HEK293T (cell line): ENCODE results near the gene SETBP1.

ENCODE experiments used
- CTCF ChIA-PET: fragments of 350-600 bp; formaldehyde crosslinking; extraction: SDS; loops from one replicate; lab custom pipeline; 2021; ENCODE audit warnings: antibody characterized with exemption, inconsistent platforms; lab: Yijun Ruan, JAX
- POLR2A ChIA-PET: fragments of 350-600 bp; formaldehyde crosslinking; extraction: SDS; loops from one replicate; lab custom pipeline; 2020; ENCODE audit warnings: antibody characterized with exemption, inconsistent platforms; lab: Yijun Ruan, JAX
- DNase-seq: peaks from one replicate; pipeline ENCODE4 v3.0.0; 2012; ENCODE audit warnings: mixed read lengths; ENCODE audit errors: extremely low spot score
- ARNT ChIP-seq: fragments of 450-650 bp; IDR thresholded peaks from 2 replicates; pipeline ENCODE4 v1.6.1; 2017; ENCODE audit warnings: mild to moderate bottlenecking
- BHLHE40 ChIP-seq: fragments of 450-650 bp; IDR thresholded peaks from 2 replicates; pipeline ENCODE4 v1.6.1; 2016; ENCODE audit warnings: mild to moderate bottlenecking, moderate library complexity, borderline replicate concordance
- CTBP1 ChIP-seq: fragments of 450-650 bp; IDR thresholded peaks from 2 replicates; pipeline ENCODE4 v1.6.1; 2016; ENCODE audit warnings: borderline replicate concordance
- ELF4 ChIP-seq: fragments of 450-650 bp; IDR thresholded peaks from 2 replicates; pipeline ENCODE4 v1.6.1; 2017; ENCODE audit warnings: antibody characterized with exemption
- FOXA1 ChIP-seq: fragments of 450-650 bp; IDR thresholded peaks from 2 replicates; pipeline ENCODE4 v1.6.1; 2016; ENCODE audit warnings: mild to moderate bottlenecking
- FOXK2 ChIP-seq: fragments of 450-650 bp; IDR thresholded peaks from 2 replicates; pipeline ENCODE4 v1.6.1; 2016; ENCODE audit warnings: mild to moderate bottlenecking
- FOXM1 ChIP-seq: fragments of 450-650 bp; IDR thresholded peaks from 2 replicates; pipeline ENCODE4 v1.6.1; 2017; ENCODE audit warnings: mild to moderate bottlenecking, borderline replicate concordance
- HDGF ChIP-seq: fragments of 450-650 bp; IDR thresholded peaks from 2 replicates; pipeline ENCODE4 v1.6.1; 2017; ENCODE audit warnings: antibody characterized with exemption, borderline replicate concordance
- L3MBTL2 ChIP-seq: fragments of 450-650 bp; conservative IDR thresholded peaks from 2 replicates; pipeline ENCODE4 v1.6.1; 2016; ENCODE audit warnings: mild to moderate bottlenecking
- LEF1 ChIP-seq: fragments of 450-650 bp; IDR thresholded peaks from 2 replicates; pipeline ENCODE4 v1.6.1; 2017; ENCODE audit warnings: mild to moderate bottlenecking, borderline replicate concordance
- NFRKB ChIP-seq: fragments of 450-650 bp; IDR thresholded peaks from 2 replicates; pipeline ENCODE4 v1.6.1; 2016; ENCODE audit warnings: mild to moderate bottlenecking, moderate library complexity
- SP1 ChIP-seq: fragments of 450-650 bp; IDR thresholded peaks from 2 replicates; pipeline ENCODE4 v1.6.1; 2017
- SUZ12 ChIP-seq: fragments of 450-650 bp; IDR thresholded peaks from 2 replicates; pipeline ENCODE4 v1.6.1; 2016; ENCODE audit warnings: mild to moderate bottlenecking
- TARDBP ChIP-seq: fragments of 450-650 bp; IDR thresholded peaks from 2 replicates; pipeline ENCODE4 v1.6.1; 2016
- ZNF384 ChIP-seq: fragments of 450-650 bp; IDR thresholded peaks from 2 replicates; pipeline ENCODE4 v1.6.1; 2016
- TF ChIP-seq, protein P1 (sequence below): fragments of 450-650 bp; IDR thresholded peaks from 2 replicates; pipeline ENCODE4 v1.6.1; 2016

The SETBP1 gene

DNA sequence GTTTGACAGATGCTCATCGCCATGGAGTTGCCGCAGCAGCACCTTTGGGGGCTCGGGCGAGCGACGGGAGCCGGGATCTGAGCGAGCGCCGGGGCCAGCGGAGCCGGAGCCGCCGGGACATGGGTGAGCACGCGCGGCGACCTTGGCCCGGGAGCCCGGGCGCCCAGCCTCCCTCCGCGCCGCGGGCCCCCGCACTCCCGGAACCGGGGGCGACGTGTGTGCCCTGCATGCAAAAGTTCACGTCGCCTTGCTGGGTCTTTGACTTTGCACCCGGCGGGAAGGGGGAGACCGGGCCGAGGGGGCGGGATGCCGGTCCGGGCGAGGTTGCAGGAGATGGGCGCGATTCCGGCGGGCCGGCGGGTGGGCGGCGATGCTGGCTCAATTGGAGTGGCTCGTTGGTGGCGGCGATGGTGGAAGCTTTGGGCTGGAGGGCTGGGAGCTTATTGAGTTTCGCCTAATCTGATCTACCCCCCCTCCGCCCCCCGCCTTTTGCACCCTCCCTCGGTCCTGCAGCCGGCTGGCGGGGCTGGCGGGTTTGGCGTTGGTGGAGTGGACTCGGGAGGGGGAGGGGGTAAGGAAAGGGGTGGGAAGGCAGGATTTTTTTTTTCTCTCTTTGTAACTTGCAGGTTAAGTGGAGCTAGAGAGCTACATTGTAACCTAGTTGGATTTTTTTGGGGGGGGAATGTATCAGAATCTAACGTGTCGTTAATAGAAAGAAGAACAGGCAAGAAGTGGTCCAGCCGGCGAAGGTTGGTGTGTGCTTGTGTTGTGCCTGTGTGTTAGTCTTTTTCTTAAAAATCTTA is at the start of gene SETBP1:
TSS of gene SETBP1 (plus strand) at position 616 of the 803 bp plus-strand sequence. CDS start 20,459 bp downstream, outside the sequence.
- POLR2A ChIA-PET, result interaction anchor here (0.7 to 1.7 kb wide), 7 partner anchors 10 to 142 kb away, joined by 3 to 4 read pairs (median 3); no protein-coding TSS in a partner anchor
- CTCF ChIA-PET, result interaction anchor here (0.7 kb wide), 1 partner anchor 537 kb away, joined by 4 read pairs; no protein-coding TSS in a partner anchor
- TF ChIP-seq SUZ12, result no peak
- no peak for TF ChIP-seq SP1
- no peak for TF ChIP-seq L3MBTL2
- no peak for TF ChIP-seq CTBP1
- TF ChIP-seq, protein P1, sequence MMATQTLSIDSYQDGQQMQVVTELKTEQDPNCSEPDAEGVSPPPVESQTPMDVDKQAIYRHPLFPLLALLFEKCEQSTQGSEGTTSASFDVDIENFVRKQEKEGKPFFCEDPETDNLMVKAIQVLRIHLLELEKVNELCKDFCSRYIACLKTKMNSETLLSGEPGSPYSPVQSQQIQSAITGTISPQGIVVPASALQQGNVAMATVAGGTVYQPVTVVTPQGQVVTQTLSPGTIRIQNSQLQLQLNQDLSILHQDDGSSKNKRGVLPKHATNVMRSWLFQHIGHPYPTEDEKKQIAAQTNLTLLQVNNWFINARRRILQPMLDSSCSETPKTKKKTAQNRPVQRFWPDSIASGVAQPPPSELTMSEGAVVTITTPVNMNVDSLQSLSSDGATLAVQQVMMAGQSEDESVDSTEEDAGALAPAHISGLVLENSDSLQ, result no peak
- no peak for TF ChIP-seq FOXM1
- TF ChIP-seq FOXK2, result no peak
- no peak for TF ChIP-seq HDGF
- TF ChIP-seq TARDBP, result no peak
- TF ChIP-seq BHLHE40, result no peak
- TF ChIP-seq LEF1, result no peak
- TF ChIP-seq FOXA1, result no peak
- TF ChIP-seq ZNF384, result no peak
- TF ChIP-seq NFRKB, result no peak
- peak; percentile 31 for DNase-seq

DNA sequence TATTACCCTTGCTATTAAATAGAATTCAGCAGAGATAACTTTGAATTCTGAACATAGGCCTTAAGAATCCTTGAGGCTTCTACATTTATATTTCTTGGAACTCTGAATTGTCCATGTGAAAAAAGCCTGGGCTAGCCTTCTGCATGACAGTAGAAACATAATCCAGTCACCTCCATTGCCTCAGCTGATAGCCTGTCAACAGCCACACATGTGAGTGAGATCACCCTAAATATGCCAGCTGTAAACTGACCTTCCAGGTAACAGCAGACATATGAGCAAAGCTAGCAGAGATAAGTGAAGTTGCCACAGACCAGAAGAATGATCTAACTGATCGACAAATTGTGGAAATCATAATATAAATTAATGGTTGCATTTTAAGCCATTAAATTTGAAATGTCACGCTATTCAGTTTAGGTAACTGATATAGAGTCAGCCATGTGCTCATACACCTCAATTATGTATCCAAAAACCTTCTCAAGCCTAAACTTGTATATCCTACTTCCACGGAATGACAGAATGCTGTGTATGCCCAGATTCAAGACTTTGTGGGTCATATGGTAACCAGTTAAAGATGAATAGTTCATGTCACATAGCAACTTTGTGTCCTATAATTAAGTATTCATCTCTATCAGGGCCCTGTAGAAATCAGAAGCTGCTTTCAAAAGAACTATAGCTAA is 48.1 kb upstream of the SETBP1 start:
- no peak for DNase-seq
- TF ChIP-seq FOXA1 (no peak), HDGF (no peak), LEF1 (no peak), SUZ12 (no peak)
- ChIA-PET POLR2A (no interaction called here), CTCF (no interaction called here)

DNA sequence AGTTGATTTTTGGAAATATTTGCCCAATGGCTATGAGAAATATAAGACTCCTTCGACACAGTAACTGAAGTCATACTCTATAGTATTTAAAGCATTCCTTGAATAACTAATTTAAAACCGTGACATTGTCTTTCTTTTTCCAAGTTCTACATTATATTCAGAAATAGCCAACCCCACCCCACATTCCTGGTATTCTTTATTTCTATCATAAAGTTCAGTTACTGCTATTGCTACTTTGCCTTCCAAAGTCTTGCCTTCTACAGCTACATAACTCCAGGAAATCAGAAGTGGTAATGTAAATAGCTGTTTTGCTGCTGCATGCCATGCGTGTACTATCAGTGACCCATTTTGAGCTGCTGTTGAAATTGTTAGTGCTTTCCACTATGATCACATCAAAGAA is 45.1 kb upstream of the SETBP1 start:
- no peak for TF ChIP-seq TARDBP
- TF ChIP-seq SP1, result no peak
- TF ChIP-seq SUZ12, result no peak
- TF ChIP-seq ELF4, result no peak
- TF ChIP-seq NFRKB, result no peak
- TF ChIP-seq FOXK2, result no peak
- TF ChIP-seq HDGF, result no peak
- no peak for TF ChIP-seq FOXM1
- TF ChIP-seq ARNT, result no peak
- TF ChIP-seq LEF1, result no peak
- TF ChIP-seq CTBP1, result no peak
- no peak for TF ChIP-seq BHLHE40
- TF ChIP-seq, protein P1, result no peak
- no peak for TF ChIP-seq L3MBTL2
- no peak for TF ChIP-seq ZNF384
- no peak for TF ChIP-seq FOXA1
- POLR2A ChIA-PET, result no interaction called here
- CTCF ChIA-PET, result no interaction called here
- DNase-seq, result no peak

DNA sequence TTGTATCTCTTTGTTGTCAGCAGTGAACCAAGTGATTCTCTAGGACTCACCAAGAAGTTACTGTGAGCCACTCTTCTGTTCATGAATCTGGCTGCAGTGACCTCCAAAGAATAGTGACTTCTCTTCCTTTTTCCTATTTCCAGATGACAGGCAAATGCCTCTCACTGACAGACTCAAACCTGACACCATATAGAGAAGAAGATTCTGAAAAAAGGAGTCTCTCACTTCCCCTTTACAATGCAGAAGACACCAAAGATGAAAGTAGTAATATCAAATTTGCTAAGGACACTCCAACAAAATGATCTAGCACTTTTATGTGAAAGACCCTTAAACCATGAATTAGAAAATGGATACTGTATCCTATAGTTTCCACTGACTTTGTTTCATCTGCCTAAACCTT is 44.4 kb upstream of the SETBP1 start:
- CTCF ChIA-PET, result no interaction called here
- TF ChIP-seq SUZ12 (no peak), FOXK2 (no peak), BHLHE40 (no peak), ARNT (no peak), ZNF384 (no peak), L3MBTL2 (no peak), NFRKB (no peak), TARDBP (no peak), CTBP1 (no peak)
- TF ChIP-seq, protein P1, result no peak
- no peak for DNase-seq
- POLR2A ChIA-PET, result no interaction called here

DNA sequence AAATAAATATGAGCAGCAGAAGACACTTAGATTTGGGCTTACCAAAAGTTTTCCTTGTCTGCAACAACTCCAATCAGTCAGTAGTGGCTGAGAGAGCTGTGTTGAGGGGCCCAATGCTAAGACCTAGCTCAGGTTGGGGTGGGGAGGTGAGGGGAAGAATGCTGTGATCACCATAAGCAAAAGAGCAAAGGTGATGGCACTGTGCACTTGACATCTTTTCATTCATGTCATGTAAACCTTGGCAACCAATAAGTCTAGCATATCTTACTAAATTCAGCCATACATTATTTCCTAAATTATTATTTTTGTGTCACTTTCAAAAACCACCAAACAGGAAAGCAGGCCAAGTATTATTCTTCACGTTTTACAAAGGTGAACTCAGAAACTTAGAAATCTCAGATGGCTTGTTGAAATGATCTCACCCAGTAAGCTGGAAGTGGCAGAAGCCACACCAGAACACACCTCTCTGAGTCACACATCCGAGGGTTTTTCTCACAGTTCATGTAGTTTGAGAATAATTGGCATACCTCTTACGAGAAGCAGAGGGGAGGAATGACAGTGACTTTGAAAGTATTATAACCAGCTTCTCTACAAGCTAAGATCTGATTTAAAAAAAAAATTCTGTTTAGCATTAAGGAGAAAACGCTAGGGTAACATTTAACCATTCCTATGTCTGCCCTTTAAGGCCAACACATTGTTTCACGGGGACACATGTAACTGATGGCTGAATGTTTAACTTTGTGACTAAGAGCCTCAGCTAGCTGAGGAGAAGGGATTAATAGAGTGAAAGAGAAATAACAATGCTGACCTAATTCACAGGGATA is 43.3 kb upstream of the SETBP1 start:
- ChIA-PET CTCF (no interaction called here), POLR2A (no interaction called here)
- DNase-seq, result no peak
- no peak for TF ChIP-seq ARNT
- TF ChIP-seq ZNF384, result no peak
- TF ChIP-seq NFRKB, result no peak
- no peak for TF ChIP-seq LEF1
- TF ChIP-seq CTBP1, result no peak
- no peak for TF ChIP-seq L3MBTL2
- TF ChIP-seq FOXA1, result no peak
- no peak for TF ChIP-seq FOXK2
- TF ChIP-seq TARDBP, result no peak
- TF ChIP-seq, protein P1, result no peak
- no peak for TF ChIP-seq ELF4
- no peak for TF ChIP-seq FOXM1
- TF ChIP-seq BHLHE40, result no peak
